IMR-90 (cell line): ENCODE data around the gene ANKRD7. TPM values are rescaled to one million over a fixed set of nuclear protein-coding genes. Genes with fewer than 3 reads are reported as not detected.

Experiments used
- ATAC-seq: fragments of 200-7000 bp; cut with Tn5 transposase; 2 replicates; pipeline ENCODE4 v1.9.1; 2020; ENCODE audit warnings: low read depth, mild to moderate bottlenecking, moderate library complexity
- BruUV-seq: library from RNA; stranded (reverse); fragments of 400-500 nt; replicated peaks from 2 replicates; lab custom pipeline; 2021; lab: Mats Ljungman, UMichigan
- CTCF ChIA-PET: fragments of 300-600 bp; formaldehyde crosslinking; extraction: SDS; loops from one replicate; lab custom pipeline; 2021; ENCODE audit warnings: antibody characterized with exemption; lab: Yijun Ruan, JAX
- POLR2A ChIA-PET: fragments of 300-600 bp; sonication (Branson Sonifier 250); formaldehyde crosslinking; loops from one replicate; lab custom pipeline; 2022; ENCODE audit warnings: antibody characterized with exemption; ENCODE audit not compliant: unreplicated experiment; lab: Charles Lee
- DNase-seq: peaks from one replicate; pipeline ENCODE4 v3.0.0; 2013
- H2AFZ ChIP-seq: replicated peaks from 2 replicates; pipeline ENCODE3; 2013; ENCODE audit warnings: low read length, mild to moderate bottlenecking; ENCODE audit not compliant: poor library complexity
- H2AK5ac ChIP-seq: 2 replicates; pipeline ENCODE4 v1.6.1; 2013; ENCODE audit warnings: low read depth, low read length, inconsistent platforms
- H2AK9ac ChIP-seq: replicated peaks from 2 replicates; pipeline ENCODE3; 2013; ENCODE audit warnings: mild to moderate bottlenecking, low read depth, low read length, moderate library complexity; ENCODE audit not compliant: poor library complexity
- H2BK120ac ChIP-seq: 2 replicates; pipeline ENCODE4 v1.6.1; 2013; ENCODE audit warnings: low read depth, low read length, inconsistent platforms
- H2BK15ac ChIP-seq: 3 replicates; pipeline ENCODE4 v1.6.1; 2013; ENCODE audit warnings: low read depth, low read length, inconsistent platforms
- H2BK20ac ChIP-seq: 2 replicates; pipeline ENCODE4 v1.6.1; 2013; ENCODE audit warnings: low read depth, mild to moderate bottlenecking, inconsistent platforms, low read length, moderate library complexity
- H2BK5ac ChIP-seq: 2 replicates; pipeline ENCODE4 v1.6.1; 2013; ENCODE audit warnings: mild to moderate bottlenecking, low read depth, low read length, inconsistent platforms; ENCODE audit not compliant: poor library complexity, severe bottlenecking
- H3K14ac ChIP-seq: replicated peaks from 2 replicates; pipeline ENCODE4 v1.6.1; 2013; ENCODE audit warnings: low read depth, low read length, inconsistent platforms
- H3K18ac ChIP-seq: 2 replicates; pipeline ENCODE4 v1.6.1; 2013; ENCODE audit warnings: low read depth, low read length, control low read depth
- H3K23ac ChIP-seq: 2 replicates; pipeline ENCODE4 v1.6.1; 2013; ENCODE audit warnings: low read depth, low read length, inconsistent platforms
- H3K27ac ChIP-seq: 2 replicates; pipeline ENCODE4 v1.5.1; 2013; ENCODE audit warnings: mild to moderate bottlenecking, control low read depth, low read length; ENCODE audit not compliant: insufficient read depth
- H3K27me3 ChIP-seq: 2 replicates; pipeline ENCODE4 v1.6.1; 2013; ENCODE audit warnings: low read length; ENCODE audit not compliant: control insufficient read depth, insufficient read depth
- H3K36me3 ChIP-seq: 2 replicates; pipeline ENCODE4 v1.6.1; 2013; ENCODE audit warnings: low read length, mixed read lengths; ENCODE audit not compliant: control insufficient read depth, insufficient read depth
- H3K4ac ChIP-seq: 2 replicates; pipeline ENCODE4 v1.6.1; 2013; ENCODE audit warnings: low read depth, low read length, inconsistent platforms
- H3K4me1 ChIP-seq: 2 replicates; pipeline ENCODE4 v1.6.1; 2013; ENCODE audit warnings: low read length, mixed read lengths; ENCODE audit not compliant: control insufficient read depth, insufficient read depth
- H3K4me2 ChIP-seq: 2 replicates; pipeline ENCODE4 v1.6.1; 2013; ENCODE audit warnings: low read depth, mild to moderate bottlenecking, control low read depth, low read length, moderate library complexity
- H3K4me3 ChIP-seq: 2 replicates; pipeline ENCODE4 v1.5.1; 2013; ENCODE audit warnings: low read depth, mild to moderate bottlenecking, control low read depth, low read length, moderate library complexity; ENCODE audit not compliant: insufficient read depth
- H3K56ac ChIP-seq: 2 replicates; pipeline ENCODE4 v1.6.1; 2013; ENCODE audit warnings: low read length, inconsistent platforms; ENCODE audit not compliant: insufficient read depth; ENCODE audit errors: extremely low read depth
- H3K79me1 ChIP-seq, 2 experiments: 2 replicates each; pipeline ENCODE4 v1.6.1; 2013; ENCODE audit warnings: low read length in 2 of 2, inconsistent platforms in 1 of 2, low read depth in 1 of 2
- H3K9ac ChIP-seq: 2 replicates; pipeline ENCODE4 v1.6.1; 2013; ENCODE audit warnings: low read depth, low read length, control low read depth
- H3K9me1 ChIP-seq: 2 replicates; pipeline ENCODE4 v1.6.1; 2013; ENCODE audit warnings: low read length, inconsistent platforms; ENCODE audit not compliant: insufficient read depth
- H3K9me3 ChIP-seq: 2 replicates; pipeline ENCODE4 v1.6.1; 2013; ENCODE audit warnings: low read length; ENCODE audit not compliant: control insufficient read depth, insufficient read depth
- H4K20me1 ChIP-seq: 2 replicates; pipeline ENCODE4 v1.6.1; 2013; ENCODE audit warnings: low read length, inconsistent platforms; ENCODE audit not compliant: insufficient read depth
- H4K5ac ChIP-seq: 2 replicates; pipeline ENCODE4 v1.6.1; 2013; ENCODE audit warnings: mild to moderate bottlenecking, low read depth, low read length, control low read depth
- H4K8ac ChIP-seq, 2 experiments: 2 replicates each; pipeline ENCODE4 v1.6.1; 2013; ENCODE audit warnings: low read depth in 2 of 2, low read length in 2 of 2, control low read depth in 1 of 2, inconsistent platforms in 1 of 2
- H4K91ac ChIP-seq: 2 replicates; pipeline ENCODE4 v1.6.1; 2013; ENCODE audit warnings: low read depth, low read length, inconsistent platforms; ENCODE audit not compliant: insufficient read depth
- CEBPB ChIP-seq: IDR thresholded peaks from 2 replicates; pipeline ENCODE4 v1.6.1; 2012; ENCODE audit warnings: low read depth, low read length, improper control_type of control experiment
- CHD1 ChIP-seq: IDR thresholded peaks from 2 replicates; pipeline ENCODE4 v1.6.1; 2012; ENCODE audit warnings: low read depth, low read length, improper control_type of control experiment
- CTCF ChIP-seq: conservative IDR thresholded peaks from 2 replicates; pipeline ENCODE4 v1.5.1; 2012; ENCODE audit warnings: mild to moderate bottlenecking, low read depth, low read length, improper control_type of control experiment
- ELK1 ChIP-seq: fragments of 150-350 bp; IDR thresholded peaks from 2 replicates; pipeline ENCODE4 v1.6.1; 2016; ENCODE audit warnings: low read depth, mild to moderate bottlenecking, low read length, moderate library complexity, borderline replicate concordance
- FOS ChIP-seq: fragments of 150-350 bp; IDR thresholded peaks from 2 replicates; pipeline ENCODE4 v1.6.1; 2016; ENCODE audit warnings: low read depth, low read length
- MAFK ChIP-seq: IDR thresholded peaks from 2 replicates; pipeline ENCODE4 v1.6.1; 2012; ENCODE audit warnings: low read depth, low read length, improper control_type of control experiment
- SMC3 ChIP-seq: fragments of 150-350 bp; IDR thresholded peaks from 2 replicates; pipeline ENCODE4 v1.6.1; 2016; ENCODE audit warnings: low read depth, mild to moderate bottlenecking, antibody characterized with exemption, low read length, moderate library complexity
- USF2 ChIP-seq: fragments of 150-350 bp; IDR thresholded peaks from 2 replicates; pipeline ENCODE4 v1.6.1; 2017; ENCODE audit warnings: mild to moderate bottlenecking, antibody characterized with exemption, low read length, low read depth
- WGBS, 2 experiments: methylation state at CpG; one replicate each; pipeline versions ENCODE4 v1.1.5 to v1.1.7; 2013; ENCODE audit warnings: missing lambda C conversion rate in 2 of 2; ENCODE audit not compliant: insufficient read length in 1 of 2; ENCODE audit errors: extremely low coverage in 2 of 2; 5-methylcytosine and 5-hydroxymethylcytosine counted together
- dilution Hi-C: fragments of 300-500 bp; cut with HindIII; formaldehyde crosslinking; loops from one replicate; pipeline ENCODE4 v1.14.3; 2018; ENCODE audit warnings: low sequenced_read_pairs; ENCODE audit not compliant: unreplicated experiment
- in situ Hi-C: fragments of 300-500 bp; cut with MboI; formaldehyde crosslinking; loops from 3 replicates; pipeline ENCODE4 v1.14.3; 2019; ENCODE audit warnings: low sequenced_read_pairs, inconsistent platforms, mixed read lengths
- intact Hi-C: fragments of 100-400 bp; cut with micrococcal nuclease; formaldehyde crosslinking; loops from 2 replicates; pipeline ENCODE4 v1.10.0; 2022
- polyA plus RNA-seq, 3 experiments: library from polyadenylated mRNA; depleted of rRNA; stranded (reverse); fragments of >200 nt; gene quantifications; 2 replicates each; pipeline ENCODE4 v1.2.3, GENCODE V29; 2012; ENCODE audit warnings: low replicate concordance in 1 of 3
- total RNA-seq: library from RNA; depleted of rRNA; stranded (reverse); fragments of >200 nt; gene quantifications from 2 replicates; pipeline ENCODE4 v1.2.3, GENCODE V29; 2012

The ANKRD7 gene
- total and polyA plus RNA-seq, 2 of the 4 experiments (the other 2 are of a cell fraction): 0.17 to 0.18 TPM

GRCh38 chr7:118232837-118233236 is 8.3 kb downstream of the ANKRD7 start:
- no CpG with 5 or more reads among the region's 1 CpG for WGBS, 2 experiments
- ChIA-PET POLR2A (no interaction called here), CTCF (no interaction called here)
- DNase-seq: no peak
- H3K4ac ChIP-seq: no peak overlapping the region
- in situ Hi-C loops: no loop called here
- no peak overlapping the region for H3K56ac ChIP-seq
- H4K5ac ChIP-seq: no peak overlapping the region
- no peak overlapping the region for H3K4me3 ChIP-seq
- ATAC-seq: no peak
- no peak overlapping the region for H3K9ac ChIP-seq
- H2AFZ ChIP-seq: no peak overlapping the region
- no peak overlapping the region for H4K8ac ChIP-seq
- no peak overlapping the region for H2AK5ac ChIP-seq
- no peaks in the 10 kb centered on the region for H3K36me3 ChIP-seq
- no peak overlapping the region for H2BK120ac ChIP-seq
- no peaks in the 10 kb centered on the region for H3K9me3 ChIP-seq
- no peaks in the 10 kb centered on the region for H3K79me1 ChIP-seq
- no peak overlapping the region for H3K23ac ChIP-seq
- intact Hi-C loops: no loop called here
- no peak overlapping the region for H3K4me2 ChIP-seq
- no peak overlapping the region for H4K91ac ChIP-seq
- no peaks in the 10 kb centered on the region for H4K20me1 ChIP-seq
- dilution Hi-C loops: no loop called here
- H3K9me1 ChIP-seq: no peaks in the 10 kb centered on the region
- H2BK15ac ChIP-seq: no peak overlapping the region
- no TSS peak for BruUV-seq
- H3K4me1 ChIP-seq: no peaks in the 10 kb centered on the region
- no peak overlapping the region for H2BK20ac ChIP-seq
- no peak overlapping the region for H3K18ac ChIP-seq
- TF ChIP-seq SMC3: no peak
- no peak for TF ChIP-seq FOS
- no peak for TF ChIP-seq CTCF
- TF ChIP-seq ELK1: no peak
- no peak for TF ChIP-seq CEBPB
- TF ChIP-seq MAFK: no peak
- TF ChIP-seq USF2: no peak
- no peak for TF ChIP-seq CHD1
- no peak overlapping the region for H2BK5ac ChIP-seq
- no peak overlapping the region for H3K27ac ChIP-seq
- no peak overlapping the region for H3K14ac ChIP-seq
- no peaks in the 10 kb centered on the region for H3K27me3 ChIP-seq
- no peak overlapping the region for H2AK9ac ChIP-seq
